GM20431 (cell line): ENCODE measurements around the gene ITIH4.

Experiments used
- in situ Hi-C: fragments of 300-500 bp; cut with MseI, MboI; formaldehyde crosslinking; loops from one replicate; pipeline ENCODE4 v1.15.0; 2020; ENCODE audit warnings: low sequenced_read_pairs; ENCODE audit not compliant: unreplicated experiment

The ITIH4 gene

GRCh38 chr3:52830535-52831258 is at the start of gene ITIH4:
TSS of gene ITIH4 (minus strand) at chr3:52830672. CDS start at chr3:52830642, 30 bp downstream.
- in situ Hi-C loops = no loop called here

GRCh38 chr3:52880047-52880446 is 49.6 kb upstream of the ITIH4 start:
- in situ Hi-C loops = no loop called here

- in situ Hi-C loops = no loop called here
Measured at GRCh38 chr3:52879581-52879980, 49.1 kb upstream of the ITIH4 start.

GRCh38 chr3:52879090-52879489 is 48.6 kb upstream of the ITIH4 start:
- in situ Hi-C loops = no loop called here

GRCh38 chr3:52877085-52877484 is 46.6 kb upstream of the ITIH4 start:
- in situ Hi-C loops = no loop called here

GRCh38 chr3:52874864-52875587 is 44.6 kb upstream of the ITIH4 start:
- in situ Hi-C loops = no loop called here

- in situ Hi-C loops = no loop called here
Measured at GRCh38 chr3:52874160-52874701, 43.8 kb upstream of the ITIH4 start.

- in situ Hi-C loops = no loop called here
Measured at GRCh38 chr3:52873433-52874159, 43.1 kb upstream of the ITIH4 start.

- in situ Hi-C loops = no loop called here
Measured at GRCh38 chr3:52872245-52872644, 41.8 kb upstream of the ITIH4 start.

GRCh38 chr3:52871761-52872160 is 41.3 kb upstream of the ITIH4 start:
- in situ Hi-C loops = no loop called here

GRCh38 chr3:52870471-52870870 is 40.0 kb upstream of the ITIH4 start:
- in situ Hi-C loops = no loop called here

- in situ Hi-C loops = no loop called here
Measured at GRCh38 chr3:52866427-52866826, 36.0 kb upstream of the ITIH4 start.

GRCh38 chr3:52865994-52866393 is 35.5 kb upstream of the ITIH4 start:
- in situ Hi-C loops = no loop called here

GRCh38 chr3:52860424-52860768 is 29.9 kb upstream of the ITIH4 start:
- in situ Hi-C loops = no loop called here

GRCh38 chr3:52859686-52860423 is 29.4 kb upstream of the ITIH4 start:
- in situ Hi-C loops = no loop called here

GRCh38 chr3:52857864-52858263 is 27.4 kb upstream of the ITIH4 start:
- in situ Hi-C loops = no loop called here

GRCh38 chr3:52857133-52857532 is 26.7 kb upstream of the ITIH4 start:
- in situ Hi-C loops = no loop called here

GRCh38 chr3:52856666-52857065 is 26.2 kb upstream of the ITIH4 start:
- in situ Hi-C loops = no loop called here

- in situ Hi-C loops = no loop called here
Measured at GRCh38 chr3:52854013-52854412, 23.5 kb upstream of the ITIH4 start.

- in situ Hi-C loops = no loop called here
Measured at GRCh38 chr3:52852419-52852818, 21.9 kb upstream of the ITIH4 start.
